ENCODE results near the gene ETFRF1. TPM values are rescaled to one million over a fixed set of nuclear protein-coding genes. Genes with fewer than 3 reads are reported as not detected.

Gene ETFRF1
- total RNA-seq, 1 donor from 2014 or later = 9.2 TPM

GRCh38 chr12:25252946-25253345 lies 57.9 kb downstream of the ETFRF1 start:
- peaks cover 23% of the 10 kb centered on the region for H3K79me2 ChIP-seq (ENCODE audit: insufficient read depth, low read length)
- Mint-ChIP-seq H3K4me1 (ENCODE audit: low read depth, unreplicated experiment) (peaks cover 26% of the 10 kb centered on the region), H3K27me3 (ENCODE audit: low read depth, unreplicated experiment) (no peaks in the 10 kb centered on the region), H3K27ac (ENCODE audit: unreplicated experiment) (no peak overlapping the region), H3K9me3 (ENCODE audit: unreplicated experiment) (no peaks in the 10 kb centered on the region), H3K4me3 (ENCODE audit: unreplicated experiment) (no peak overlapping the region), H3K36me3 (ENCODE audit: low read depth, unreplicated experiment) (peaks cover 4% of the 10 kb centered on the region)
- H3K36me3 ChIP-seq (ENCODE audit: insufficient read depth, low read length) = no peaks in the 10 kb centered on the region
- H4K20me1 ChIP-seq (ENCODE audit: insufficient read depth, low read length) = peaks cover 14% of the 10 kb centered on the region
- H3K9ac ChIP-seq (ENCODE audit: low read length) = no peak overlapping the region
- FAIRE-seq = peak; percentile 54
- no peaks in the 10 kb centered on the region for H3K27me3 ChIP-seq (ENCODE audit: insufficient read depth, low read length)
- no peak for TF ChIP-seq EZH2 (IDR thresholded peaks at IDR 0.05; ENCODE audit: insufficient read depth, low read length)
- TF ChIP-seq, protein P1, sequence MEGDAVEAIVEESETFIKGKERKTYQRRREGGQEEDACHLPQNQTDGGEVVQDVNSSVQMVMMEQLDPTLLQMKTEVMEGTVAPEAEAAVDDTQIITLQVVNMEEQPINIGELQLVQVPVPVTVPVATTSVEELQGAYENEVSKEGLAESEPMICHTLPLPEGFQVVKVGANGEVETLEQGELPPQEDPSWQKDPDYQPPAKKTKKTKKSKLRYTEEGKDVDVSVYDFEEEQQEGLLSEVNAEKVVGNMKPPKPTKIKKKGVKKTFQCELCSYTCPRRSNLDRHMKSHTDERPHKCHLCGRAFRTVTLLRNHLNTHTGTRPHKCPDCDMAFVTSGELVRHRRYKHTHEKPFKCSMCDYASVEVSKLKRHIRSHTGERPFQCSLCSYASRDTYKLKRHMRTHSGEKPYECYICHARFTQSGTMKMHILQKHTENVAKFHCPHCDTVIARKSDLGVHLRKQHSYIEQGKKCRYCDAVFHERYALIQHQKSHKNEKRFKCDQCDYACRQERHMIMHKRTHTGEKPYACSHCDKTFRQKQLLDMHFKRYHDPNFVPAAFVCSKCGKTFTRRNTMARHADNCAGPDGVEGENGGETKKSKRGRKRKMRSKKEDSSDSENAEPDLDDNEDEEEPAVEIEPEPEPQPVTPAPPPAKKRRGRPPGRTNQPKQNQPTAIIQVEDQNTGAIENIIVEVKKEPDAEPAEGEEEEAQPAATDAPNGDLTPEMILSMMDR (IDR thresholded peaks at IDR 0.05; ENCODE audit: insufficient read depth, low read depth, low read length) = no peak
- H3K4me1 ChIP-seq (ENCODE audit: insufficient read depth, low read length) = peaks cover 7% of the 10 kb centered on the region
- DNase-seq (ENCODE audit: low read depth) = no peak
- H3K4me3 ChIP-seq (ENCODE audit: insufficient read depth, low read depth, low read length) = no peak overlapping the region
- H3K9me3 ChIP-seq (ENCODE audit: insufficient read depth, low read depth, low read length) = no peaks in the 10 kb centered on the region
- H2AFZ ChIP-seq (ENCODE audit: low read depth, low read length) = no peak overlapping the region
- no peak overlapping the region for H3K27ac ChIP-seq (ENCODE audit: low read depth, low read length)
- no peak overlapping the region for H3K4me2 ChIP-seq (ENCODE audit: low read length)

GRCh38 chr12:25253371-25254068 lies 58.5 kb downstream of the ETFRF1 start:
- H3K4me1 ChIP-seq (ENCODE audit: insufficient read depth, low read length) = peaks cover 7% of the 10 kb centered on the region
- FAIRE-seq (no peak), DNase-seq (ENCODE audit: low read depth) (no peak)
- peaks cover 9% of the 10 kb centered on the region for H4K20me1 ChIP-seq (ENCODE audit: insufficient read depth, low read length)
- H3K27ac Mint-ChIP-seq (ENCODE audit: unreplicated experiment) = no peak overlapping the region
- no peaks in the 10 kb centered on the region for H3K27me3 Mint-ChIP-seq (ENCODE audit: low read depth, unreplicated experiment)
- H3K4me1 Mint-ChIP-seq (ENCODE audit: low read depth, unreplicated experiment) = peaks cover 26% of the 10 kb centered on the region
- no peak overlapping the region for H3K27ac ChIP-seq (ENCODE audit: low read depth, low read length)
- H2AFZ ChIP-seq (ENCODE audit: low read depth, low read length) = no peak overlapping the region
- H3K36me3 Mint-ChIP-seq (ENCODE audit: low read depth, unreplicated experiment) = no peaks in the 10 kb centered on the region
- H3K27me3 ChIP-seq (ENCODE audit: insufficient read depth, low read length) = no peaks in the 10 kb centered on the region
- H3K4me3 ChIP-seq (ENCODE audit: insufficient read depth, low read depth, low read length) = no peak overlapping the region
- peaks cover 17% of the 10 kb centered on the region for H3K79me2 ChIP-seq (ENCODE audit: insufficient read depth, low read length)
- no peak overlapping the region for H3K4me2 ChIP-seq (ENCODE audit: low read length)
- H3K36me3 ChIP-seq (ENCODE audit: insufficient read depth, low read length) = no peaks in the 10 kb centered on the region
- H3K4me3 Mint-ChIP-seq (ENCODE audit: unreplicated experiment) = no peak overlapping the region
- no peak for TF ChIP-seq EZH2 (IDR thresholded peaks at IDR 0.05; ENCODE audit: insufficient read depth, low read length)
- TF ChIP-seq, protein P1 (IDR thresholded peaks at IDR 0.05; ENCODE audit: insufficient read depth, low read depth, low read length) = no peak
- no peaks in the 10 kb centered on the region for H3K9me3 ChIP-seq (ENCODE audit: insufficient read depth, low read depth, low read length)
- H3K9ac ChIP-seq (ENCODE audit: low read length) = no peak overlapping the region
- no peaks in the 10 kb centered on the region for H3K9me3 Mint-ChIP-seq (ENCODE audit: unreplicated experiment)

GRCh38 chr12:25254271-25254880 lies 59.3 kb downstream of the ETFRF1 start:
- Histone ChIP-seq H3K9me3 (ENCODE audit: insufficient read depth, low read depth, low read length) (no peaks in the 10 kb centered on the region), H3K4me3 (ENCODE audit: insufficient read depth, low read depth, low read length) (no peak overlapping the region), H4K20me1 (ENCODE audit: insufficient read depth, low read length) (peaks cover 7% of the 10 kb centered on the region), H3K27ac (ENCODE audit: low read depth, low read length) (no peak overlapping the region), H3K4me2 (ENCODE audit: low read length) (no peak overlapping the region), H3K4me1 (ENCODE audit: insufficient read depth, low read length) (peaks cover 7% of the 10 kb centered on the region), H2AFZ (ENCODE audit: low read depth, low read length) (no peak overlapping the region), H3K27me3 (ENCODE audit: insufficient read depth, low read length) (no peaks in the 10 kb centered on the region), H3K79me2 (ENCODE audit: insufficient read depth, low read length) (peaks cover 8% of the 10 kb centered on the region), H3K36me3 (ENCODE audit: insufficient read depth, low read length) (no peaks in the 10 kb centered on the region), H3K9ac (ENCODE audit: low read length) (no peak overlapping the region)
- Mint-ChIP-seq H3K36me3 (ENCODE audit: low read depth, unreplicated experiment) (no peaks in the 10 kb centered on the region), H3K27me3 (ENCODE audit: low read depth, unreplicated experiment) (no peaks in the 10 kb centered on the region), H3K4me1 (ENCODE audit: low read depth, unreplicated experiment) (peaks cover 26% of the 10 kb centered on the region), H3K9me3 (ENCODE audit: unreplicated experiment) (no peaks in the 10 kb centered on the region), H3K4me3 (ENCODE audit: unreplicated experiment) (no peak overlapping the region), H3K27ac (ENCODE audit: unreplicated experiment) (peak overlapping the region; percentile 56)
- FAIRE-seq (no peak), DNase-seq (ENCODE audit: low read depth) (peak; percentile 36)
- TF ChIP-seq EZH2 (IDR thresholded peaks at IDR 0.05; ENCODE audit: insufficient read depth, low read length) = no peak

Other genes starting within 250 kb of the ETFRF1 start
- 459 and 476 TPM in 2 replicates for gene BCAT1, start 246.1 kb upstream of the ETFRF1 start, total RNA-seq
- gene DNAI7, start 77 bp upstream of the ETFRF1 start, total RNA-seq = 0.23 TPM in 1 of 2 replicates, not detected in the other
- 32.3 and 40.3 TPM in 2 replicates for gene KRAS, start 55.7 kb downstream of the ETFRF1 start, total RNA-seq